ENCODE measurements around the gene STK25.

GRCh38 chr2:241532168-241532567 is 23.8 kb upstream of the STK25 start:
- TF ChIP-seq REST (IDR thresholded peaks at IDR 0.05; ENCODE audit: borderline replicate concordance) (no peak), TAF1 (IDR thresholded peaks at IDR 0.05; ENCODE audit: low read depth) (no peak), CTCF (IDR thresholded peaks at IDR 0.05; ENCODE audit: poor library complexity, severe bottlenecking) (no peak), POLR2AphosphoS5 (IDR thresholded peaks at IDR 0.05) (no peak), RAD21 (conservative IDR thresholded peaks at IDR 0.05) (no peak), EZH2 (IDR thresholded peaks at IDR 0.05; ENCODE audit: borderline replicate concordance, insufficient read depth, low read length, poor library complexity, severe bottlenecking) (no peak), EP300 (conservative IDR thresholded peaks at IDR 0.05; ENCODE audit: poor library complexity, severe bottlenecking) (no peak), SMC3 (conservative IDR thresholded peaks at IDR 0.05; ENCODE audit: poor library complexity) (no peak)
